ENCODE measurements around the gene JMJD1C.

- no peak for TF ChIP-seq EZH2phosphoT487 (IDR thresholded peaks at IDR 0.05; ENCODE audit: borderline replicate concordance, low read length)
- no peak for TF ChIP-seq CTCF (IDR thresholded peaks at IDR 0.05; ENCODE audit: low read depth, low read length, poor library complexity, severe bottlenecking)
These were observed 112.8 kb downstream of the JMJD1C start for GRCh38 chr10:63352976-63353375.
